Measurements from ENCODE around the gene LUC7L. TPM values are rescaled to one million over a fixed set of nuclear protein-coding genes. Genes with fewer than 3 reads are reported as not detected.

Gene LUC7L, protein sequence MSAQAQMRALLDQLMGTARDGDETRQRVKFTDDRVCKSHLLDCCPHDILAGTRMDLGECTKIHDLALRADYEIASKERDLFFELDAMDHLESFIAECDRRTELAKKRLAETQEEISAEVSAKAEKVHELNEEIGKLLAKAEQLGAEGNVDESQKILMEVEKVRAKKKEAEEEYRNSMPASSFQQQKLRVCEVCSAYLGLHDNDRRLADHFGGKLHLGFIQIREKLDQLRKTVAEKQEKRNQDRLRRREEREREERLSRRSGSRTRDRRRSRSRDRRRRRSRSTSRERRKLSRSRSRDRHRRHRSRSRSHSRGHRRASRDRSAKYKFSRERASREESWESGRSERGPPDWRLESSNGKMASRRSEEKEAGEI
- total RNA-seq, result 100 to 1,000 TPM in 1 of 4 donors, 10 to 100 TPM in 3; 38.4 to 111 (median 43.5) TPM

GRCh38 chr16:228852-229730, at the start of gene LUC7L:
Gene LUC7L, minus strand, starts transcription at chr16:229449. Its CDS starts 110 bp downstream, at chr16:229339.
- intact Hi-C loops (cut with DNase I; ENCODE audit: low total_unique reads), result no loop called here
- WGBS, 2 donors, result 2 to 4% methylated on average over 22 to 67 of the region's 88 CpGs
- peak in 1 of 2 donors; percentile 83 for TF ChIP-seq POLR2A (IDR thresholded peaks at IDR 0.05)
- TF ChIP-seq, protein P1, sequence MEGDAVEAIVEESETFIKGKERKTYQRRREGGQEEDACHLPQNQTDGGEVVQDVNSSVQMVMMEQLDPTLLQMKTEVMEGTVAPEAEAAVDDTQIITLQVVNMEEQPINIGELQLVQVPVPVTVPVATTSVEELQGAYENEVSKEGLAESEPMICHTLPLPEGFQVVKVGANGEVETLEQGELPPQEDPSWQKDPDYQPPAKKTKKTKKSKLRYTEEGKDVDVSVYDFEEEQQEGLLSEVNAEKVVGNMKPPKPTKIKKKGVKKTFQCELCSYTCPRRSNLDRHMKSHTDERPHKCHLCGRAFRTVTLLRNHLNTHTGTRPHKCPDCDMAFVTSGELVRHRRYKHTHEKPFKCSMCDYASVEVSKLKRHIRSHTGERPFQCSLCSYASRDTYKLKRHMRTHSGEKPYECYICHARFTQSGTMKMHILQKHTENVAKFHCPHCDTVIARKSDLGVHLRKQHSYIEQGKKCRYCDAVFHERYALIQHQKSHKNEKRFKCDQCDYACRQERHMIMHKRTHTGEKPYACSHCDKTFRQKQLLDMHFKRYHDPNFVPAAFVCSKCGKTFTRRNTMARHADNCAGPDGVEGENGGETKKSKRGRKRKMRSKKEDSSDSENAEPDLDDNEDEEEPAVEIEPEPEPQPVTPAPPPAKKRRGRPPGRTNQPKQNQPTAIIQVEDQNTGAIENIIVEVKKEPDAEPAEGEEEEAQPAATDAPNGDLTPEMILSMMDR (IDR thresholded peaks at IDR 0.05), result no peak

GRCh38 chr16:278863-279366, 49.7 kb upstream of the LUC7L start:
- WGBS, 2 donors, result 43 to 58% methylated on average over 6 of the region's 6 CpGs
- no peak overlapping the region for H3K4me3 ChIP-seq (ENCODE audit: low read depth, poor library complexity, severe bottlenecking)
- intact Hi-C loops (cut with DNase I; ENCODE audit: low total_unique reads), result no loop called here
- TF ChIP-seq, protein P1 (IDR thresholded peaks at IDR 0.05), result no peak
- TF ChIP-seq POLR2A (IDR thresholded peaks at IDR 0.05), result no peak
- DNase-seq (ENCODE audit: low spot score in 2 of 2), result no peak

More at GRCh38 chr16:228852-229730, at the start of gene LUC7L:
- DNase-seq (ENCODE audit: low spot score in 2 of 2), result peak; percentile 77 to 97
- H3K4me3 ChIP-seq (ENCODE audit: low read depth, poor library complexity, severe bottlenecking), result peak within 1 kb of the TSS; percentile 74

DNA sequence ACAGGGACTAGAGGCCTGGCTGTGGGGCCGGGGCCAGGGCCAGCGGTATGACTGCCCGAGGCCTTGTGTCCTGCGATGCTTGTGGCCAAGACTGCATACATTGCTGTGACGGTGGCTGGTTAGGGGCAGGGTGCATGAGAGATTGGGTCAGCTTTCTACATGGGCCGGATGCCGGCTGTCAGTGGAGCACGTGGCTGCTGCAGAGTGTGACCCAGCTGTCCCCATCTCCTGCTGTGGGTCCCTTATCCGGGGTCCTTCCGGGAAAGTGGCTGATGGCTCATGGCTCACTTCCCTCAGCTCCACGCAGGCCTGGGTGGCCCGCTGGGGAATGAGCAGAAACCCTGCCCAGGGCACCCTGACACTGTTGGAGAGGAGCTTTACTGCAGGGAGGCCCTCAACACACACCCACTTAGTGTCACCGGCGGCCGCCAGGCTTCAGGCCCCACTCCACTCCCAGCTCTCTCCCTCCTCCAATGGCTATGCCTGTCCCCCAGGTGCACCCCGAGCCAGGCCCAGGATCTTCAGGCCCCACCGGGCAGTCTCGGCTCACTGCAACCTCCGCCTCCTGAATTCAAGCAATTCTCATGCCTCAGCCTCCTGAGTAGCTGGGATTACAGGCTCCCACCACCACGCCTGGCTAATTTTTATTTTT, 47.3 kb upstream of the LUC7L start:
- no peak overlapping the region for H3K4me3 ChIP-seq (ENCODE audit: low read depth, poor library complexity, severe bottlenecking)
- no peak for DNase-seq (ENCODE audit: low spot score in 2 of 2)
- 86 to 92% methylated on average over 15 to 20 of the region's 20 CpGs for WGBS, 2 donors
- TF ChIP-seq, protein P1 (IDR thresholded peaks at IDR 0.05), result no peak
- no peak for TF ChIP-seq POLR2A (IDR thresholded peaks at IDR 0.05)
- intact Hi-C loops (cut with DNase I; ENCODE audit: low total_unique reads), result no loop called here

DNA sequence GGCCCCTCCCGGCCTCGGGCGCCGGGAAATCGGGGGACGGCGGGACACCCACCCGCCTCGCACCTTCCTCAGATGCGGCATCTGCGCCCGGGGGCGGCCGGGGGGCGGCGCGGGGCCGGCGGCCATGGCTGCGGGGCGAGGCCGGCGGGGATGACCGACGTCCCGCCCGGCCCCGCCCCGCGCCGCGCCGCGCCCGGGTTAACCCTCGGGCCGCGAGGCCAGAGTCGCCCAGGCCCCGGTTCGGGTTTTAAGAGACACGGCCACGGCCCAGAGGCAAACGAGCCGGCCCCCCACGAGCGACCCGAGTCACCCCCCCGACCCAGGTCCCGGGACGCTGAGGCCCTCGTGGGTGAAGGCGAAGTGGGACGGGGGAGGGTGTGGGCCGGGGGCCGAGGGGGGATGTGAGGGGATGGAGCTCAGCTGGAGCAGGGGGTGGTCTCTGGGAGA, 46.6 kb upstream of the LUC7L start, which contains the start of gene RGS11:
TSS of gene RGS11 (minus strand) at position 159 of the 447 bp plus-strand sequence. CDS start at position 126, 33 bp downstream.
- WGBS, 2 donors, result 4 to 23% methylated on average over 7 to 38 of the region's 56 CpGs
- TF ChIP-seq POLR2A (IDR thresholded peaks at IDR 0.05), result no peak
- TF ChIP-seq, protein P1 (IDR thresholded peaks at IDR 0.05), result no peak
- no peak within 1 kb of the TSS for H3K4me3 ChIP-seq (ENCODE audit: low read depth, poor library complexity, severe bottlenecking)
- intact Hi-C loops (cut with DNase I; ENCODE audit: low total_unique reads), result no loop called here
- DNase-seq (ENCODE audit: low spot score in 2 of 2), result no peak

GRCh38 chr16:275041-275641, 45.9 kb upstream of the LUC7L start:
- no peak for TF ChIP-seq POLR2A (IDR thresholded peaks at IDR 0.05)
- TF ChIP-seq, protein P1 (IDR thresholded peaks at IDR 0.05), result no peak
- WGBS, 2 donors, result 3 to 12% methylated on average over 7 to 13 of the region's 58 CpGs
- H3K4me3 ChIP-seq (ENCODE audit: low read depth, poor library complexity, severe bottlenecking), result no peak overlapping the region
- intact Hi-C loops (cut with DNase I; ENCODE audit: low total_unique reads), result no loop called here
- DNase-seq (ENCODE audit: low spot score in 2 of 2), result no peak

Data from lower leg skin (tissue), 4 donors.